HepG2 (cell line): ENCODE data around the gene TEX22.

Source experiments
- BHLHE40 ChIP-seq: IDR thresholded peaks from 2 replicates; pipeline ENCODE4 v1.6.1; 2011; ENCODE audit warnings: low read length, improper control_type of control experiment
- EZH2 ChIP-seq: conservative IDR thresholded peaks from 2 replicates; pipeline ENCODE4 v1.6.1; 2012; ENCODE audit warnings: mild to moderate bottlenecking, low read depth, low read length, moderate library complexity
- MAFF ChIP-seq: IDR thresholded peaks from 2 replicates; pipeline ENCODE4 v1.6.1; 2011; ENCODE audit warnings: low read depth, low read length, improper control_type of control experiment
- NFE2L2 ChIP-seq: fragments of 150-350 bp; IDR thresholded peaks from 2 replicates; pipeline ENCODE4 v1.6.1; 2014; ENCODE audit warnings: low read length
- SOX5 ChIP-seq: IDR thresholded peaks from 2 replicates; pipeline ENCODE4 v1.6.1; 2016; ENCODE audit warnings: borderline replicate concordance
- TCF12 ChIP-seq, 2 experiments: fragments of 450-650 bp in 1 of 2; sonication (generic) in 1 of 2; formaldehyde crosslinking in 1 of 2; IDR thresholded peaks; 2 replicates each; pipeline versions ENCODE4 v1.6.1 to v1.8.0; 2017 to 2022; ENCODE audit warnings: antibody characterized with exemption in 1 of 2, mild to moderate bottlenecking in 1 of 2, missing genetic modification reagents in 1 of 2, moderate library complexity in 1 of 2
- ZNF24 ChIP-seq: fragments of 450-650 bp; IDR thresholded peaks from 2 replicates; pipeline ENCODE4 v1.6.1; 2017; ENCODE audit warnings: antibody characterized with exemption, mild to moderate bottlenecking
- TF ChIP-seq, protein P1 (sequence below): sonication (generic); formaldehyde crosslinking; IDR thresholded peaks from 2 replicates; pipeline ENCODE4 v1.5.0; 2020; ENCODE audit warnings: missing genetic modification reagents
- TF ChIP-seq, protein P2 (sequence below): sonication (generic); formaldehyde crosslinking; IDR thresholded peaks from 2 replicates; pipeline ENCODE4 v1.5.0; 2020; ENCODE audit warnings: mild to moderate bottlenecking, missing genetic modification reagents, borderline replicate concordance
- TF ChIP-seq, protein P3 (sequence below): sonication (generic); formaldehyde crosslinking; IDR thresholded peaks from 2 replicates; pipeline ENCODE4 v1.5.0; 2020; ENCODE audit warnings: mild to moderate bottlenecking, missing genetic modification reagents, moderate library complexity

- TF ChIP-seq, protein P1, sequence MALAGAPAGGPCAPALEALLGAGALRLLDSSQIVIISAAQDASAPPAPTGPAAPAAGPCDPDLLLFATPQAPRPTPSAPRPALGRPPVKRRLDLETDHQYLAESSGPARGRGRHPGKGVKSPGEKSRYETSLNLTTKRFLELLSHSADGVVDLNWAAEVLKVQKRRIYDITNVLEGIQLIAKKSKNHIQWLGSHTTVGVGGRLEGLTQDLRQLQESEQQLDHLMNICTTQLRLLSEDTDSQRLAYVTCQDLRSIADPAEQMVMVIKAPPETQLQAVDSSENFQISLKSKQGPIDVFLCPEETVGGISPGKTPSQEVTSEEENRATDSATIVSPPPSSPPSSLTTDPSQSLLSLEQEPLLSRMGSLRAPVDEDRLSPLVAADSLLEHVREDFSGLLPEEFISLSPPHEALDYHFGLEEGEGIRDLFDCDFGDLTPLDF (CRISPR knock-in tag), result no peak
- TF ChIP-seq ZNF24 (no peak), MAFF (no peak), BHLHE40 (no peak), TCF12 (IDR thresholded peaks at IDR 0.05) (no peak), TCF12 (CRISPR knock-in tag; IDR thresholded peaks at IDR 0.05) (no peak), EZH2 (no peak), SOX5 (CRISPR knock-in tag) (no peak), NFE2L2 (no peak)
- TF ChIP-seq, protein P2, sequence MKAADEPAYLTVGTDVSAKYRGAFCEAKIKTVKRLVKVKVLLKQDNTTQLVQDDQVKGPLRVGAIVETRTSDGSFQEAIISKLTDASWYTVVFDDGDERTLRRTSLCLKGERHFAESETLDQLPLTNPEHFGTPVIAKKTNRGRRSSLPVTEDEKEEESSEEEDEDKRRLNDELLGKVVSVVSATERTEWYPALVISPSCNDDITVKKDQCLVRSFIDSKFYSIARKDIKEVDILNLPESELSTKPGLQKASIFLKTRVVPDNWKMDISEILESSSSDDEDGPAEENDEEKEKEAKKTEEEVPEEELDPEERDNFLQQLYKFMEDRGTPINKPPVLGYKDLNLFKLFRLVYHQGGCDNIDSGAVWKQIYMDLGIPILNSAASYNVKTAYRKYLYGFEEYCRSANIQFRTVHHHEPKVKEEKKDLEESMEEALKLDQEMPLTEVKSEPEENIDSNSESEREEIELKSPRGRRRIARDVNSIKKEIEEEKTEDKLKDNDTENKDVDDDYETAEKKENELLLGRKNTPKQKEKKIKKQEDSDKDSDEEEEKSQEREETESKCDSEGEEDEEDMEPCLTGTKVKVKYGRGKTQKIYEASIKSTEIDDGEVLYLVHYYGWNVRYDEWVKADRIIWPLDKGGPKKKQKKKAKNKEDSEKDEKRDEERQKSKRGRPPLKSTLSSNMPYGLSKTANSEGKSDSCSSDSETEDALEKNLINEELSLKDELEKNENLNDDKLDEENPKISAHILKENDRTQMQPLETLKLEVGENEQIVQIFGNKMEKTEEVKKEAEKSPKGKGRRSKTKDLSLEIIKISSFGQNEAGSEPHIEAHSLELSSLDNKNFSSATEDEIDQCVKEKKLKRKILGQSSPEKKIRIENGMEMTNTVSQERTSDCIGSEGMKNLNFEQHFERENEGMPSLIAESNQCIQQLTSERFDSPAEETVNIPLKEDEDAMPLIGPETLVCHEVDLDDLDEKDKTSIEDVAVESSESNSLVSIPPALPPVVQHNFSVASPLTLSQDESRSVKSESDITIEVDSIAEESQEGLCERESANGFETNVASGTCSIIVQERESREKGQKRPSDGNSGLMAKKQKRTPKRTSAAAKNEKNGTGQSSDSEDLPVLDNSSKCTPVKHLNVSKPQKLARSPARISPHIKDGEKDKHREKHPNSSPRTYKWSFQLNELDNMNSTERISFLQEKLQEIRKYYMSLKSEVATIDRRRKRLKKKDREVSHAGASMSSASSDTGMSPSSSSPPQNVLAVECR (CRISPR knock-in tag), result no peak
- TF ChIP-seq, protein P3, sequence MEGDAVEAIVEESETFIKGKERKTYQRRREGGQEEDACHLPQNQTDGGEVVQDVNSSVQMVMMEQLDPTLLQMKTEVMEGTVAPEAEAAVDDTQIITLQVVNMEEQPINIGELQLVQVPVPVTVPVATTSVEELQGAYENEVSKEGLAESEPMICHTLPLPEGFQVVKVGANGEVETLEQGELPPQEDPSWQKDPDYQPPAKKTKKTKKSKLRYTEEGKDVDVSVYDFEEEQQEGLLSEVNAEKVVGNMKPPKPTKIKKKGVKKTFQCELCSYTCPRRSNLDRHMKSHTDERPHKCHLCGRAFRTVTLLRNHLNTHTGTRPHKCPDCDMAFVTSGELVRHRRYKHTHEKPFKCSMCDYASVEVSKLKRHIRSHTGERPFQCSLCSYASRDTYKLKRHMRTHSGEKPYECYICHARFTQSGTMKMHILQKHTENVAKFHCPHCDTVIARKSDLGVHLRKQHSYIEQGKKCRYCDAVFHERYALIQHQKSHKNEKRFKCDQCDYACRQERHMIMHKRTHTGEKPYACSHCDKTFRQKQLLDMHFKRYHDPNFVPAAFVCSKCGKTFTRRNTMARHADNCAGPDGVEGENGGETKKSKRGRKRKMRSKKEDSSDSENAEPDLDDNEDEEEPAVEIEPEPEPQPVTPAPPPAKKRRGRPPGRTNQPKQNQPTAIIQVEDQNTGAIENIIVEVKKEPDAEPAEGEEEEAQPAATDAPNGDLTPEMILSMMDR, result no peak
Observed at GRCh38 chr14:105393151-105393550, 5.2 kb upstream of the TEX22 start.
